HEK293 (cell line): ENCODE data around the gene HS3ST3A1.

Experiments used
- CTCF ChIP-seq: fragments of 450-650 bp; formaldehyde crosslinking; IDR thresholded peaks from 2 replicates; pipeline ENCODE4 v1.5.1; 2016; ENCODE audit warnings: missing biosample characterization, missing genetic modification characterization
- OVOL3 ChIP-seq: fragments of 450-650 bp; formaldehyde crosslinking; IDR thresholded peaks from 2 replicates; pipeline ENCODE4 v1.5.1; 2016; ENCODE audit warnings: missing biosample characterization, missing genetic modification characterization
- PRDM1 ChIP-seq: fragments of 450-650 bp; formaldehyde crosslinking; IDR thresholded peaks from 2 replicates; pipeline ENCODE4; 2016; ENCODE audit warnings: missing biosample characterization, missing genetic modification characterization
- ZNF248 ChIP-seq: fragments of 450-650 bp; formaldehyde crosslinking; IDR thresholded peaks from 2 replicates; pipeline ENCODE4 v1.5.1; 2017; ENCODE audit warnings: missing biosample characterization, missing genetic modification characterization
- ZNF501 ChIP-seq: fragments of 450-650 bp; formaldehyde crosslinking; IDR thresholded peaks from 2 replicates; pipeline ENCODE4 v1.5.1; 2016; ENCODE audit warnings: missing biosample characterization, missing genetic modification characterization
- ZSCAN18 ChIP-seq: fragments of 450-650 bp; formaldehyde crosslinking; IDR thresholded peaks from 2 replicates; pipeline ENCODE4 v1.5.1; 2016; ENCODE audit warnings: missing biosample characterization, missing genetic modification characterization
- TF ChIP-seq, protein P1 (sequence below): fragments of 450-650 bp; formaldehyde crosslinking; IDR thresholded peaks from 2 replicates; pipeline ENCODE4 v1.5.1; 2016; ENCODE audit warnings: missing biosample characterization, missing genetic modification characterization
- TF ChIP-seq, protein P2 (sequence below): sonication (generic); formaldehyde crosslinking; IDR thresholded peaks from 2 replicates; pipeline ENCODE4 v1.8.1; 2022; ENCODE audit warnings: mild to moderate bottlenecking, moderate library complexity, missing genetic modification reagents
- TF ChIP-seq, protein P3 (sequence below): fragments of 450-650 bp; formaldehyde crosslinking; conservative IDR thresholded peaks from 2 replicates; pipeline ENCODE4 v1.5.1; 2016; ENCODE audit warnings: low read depth, missing biosample characterization, missing genetic modification characterization

DNA sequence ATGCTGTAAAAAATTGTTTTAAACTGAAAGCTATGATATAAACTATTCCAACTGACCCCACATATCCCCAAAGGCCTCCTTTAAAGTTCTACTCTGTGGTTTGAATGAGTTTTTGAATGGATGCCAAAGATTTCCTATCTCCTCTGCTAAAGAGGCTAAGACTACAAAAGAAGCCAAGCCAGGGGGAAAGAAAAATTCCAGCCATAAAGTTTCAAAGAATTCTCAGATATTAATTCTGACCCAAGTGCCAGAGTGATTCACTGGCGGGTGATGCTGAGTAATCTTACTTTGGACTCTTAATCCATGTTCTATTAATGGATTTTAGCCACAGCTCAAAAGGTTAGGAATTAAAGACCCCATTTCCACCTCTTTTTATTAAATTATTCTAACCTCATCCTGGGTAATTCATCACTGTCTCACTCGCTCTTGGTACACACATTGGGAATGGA, 60.7 kb downstream of the HS3ST3A1 start:
- TF ChIP-seq CTCF (tag by site-specific recombination) (no peak), PRDM1 (no peak), ZSCAN18 (tag by site-specific recombination) (no peak), OVOL3 (tag by site-specific recombination) (no peak), ZNF501 (tag by site-specific recombination) (no peak), ZNF248 (tag by site-specific recombination) (no peak)
- TF ChIP-seq, protein P1, sequence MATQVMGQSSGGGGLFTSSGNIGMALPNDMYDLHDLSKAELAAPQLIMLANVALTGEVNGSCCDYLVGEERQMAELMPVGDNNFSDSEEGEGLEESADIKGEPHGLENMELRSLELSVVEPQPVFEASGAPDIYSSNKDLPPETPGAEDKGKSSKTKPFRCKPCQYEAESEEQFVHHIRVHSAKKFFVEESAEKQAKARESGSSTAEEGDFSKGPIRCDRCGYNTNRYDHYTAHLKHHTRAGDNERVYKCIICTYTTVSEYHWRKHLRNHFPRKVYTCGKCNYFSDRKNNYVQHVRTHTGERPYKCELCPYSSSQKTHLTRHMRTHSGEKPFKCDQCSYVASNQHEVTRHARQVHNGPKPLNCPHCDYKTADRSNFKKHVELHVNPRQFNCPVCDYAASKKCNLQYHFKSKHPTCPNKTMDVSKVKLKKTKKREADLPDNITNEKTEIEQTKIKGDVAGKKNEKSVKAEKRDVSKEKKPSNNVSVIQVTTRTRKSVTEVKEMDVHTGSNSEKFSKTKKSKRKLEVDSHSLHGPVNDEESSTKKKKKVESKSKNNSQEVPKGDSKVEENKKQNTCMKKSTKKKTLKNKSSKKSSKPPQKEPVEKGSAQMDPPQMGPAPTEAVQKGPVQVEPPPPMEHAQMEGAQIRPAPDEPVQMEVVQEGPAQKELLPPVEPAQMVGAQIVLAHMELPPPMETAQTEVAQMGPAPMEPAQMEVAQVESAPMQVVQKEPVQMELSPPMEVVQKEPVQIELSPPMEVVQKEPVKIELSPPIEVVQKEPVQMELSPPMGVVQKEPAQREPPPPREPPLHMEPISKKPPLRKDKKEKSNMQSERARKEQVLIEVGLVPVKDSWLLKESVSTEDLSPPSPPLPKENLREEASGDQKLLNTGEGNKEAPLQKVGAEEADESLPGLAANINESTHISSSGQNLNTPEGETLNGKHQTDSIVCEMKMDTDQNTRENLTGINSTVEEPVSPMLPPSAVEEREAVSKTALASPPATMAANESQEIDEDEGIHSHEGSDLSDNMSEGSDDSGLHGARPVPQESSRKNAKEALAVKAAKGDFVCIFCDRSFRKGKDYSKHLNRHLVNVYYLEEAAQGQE (tag by site-specific recombination): no peak
- TF ChIP-seq, protein P2, sequence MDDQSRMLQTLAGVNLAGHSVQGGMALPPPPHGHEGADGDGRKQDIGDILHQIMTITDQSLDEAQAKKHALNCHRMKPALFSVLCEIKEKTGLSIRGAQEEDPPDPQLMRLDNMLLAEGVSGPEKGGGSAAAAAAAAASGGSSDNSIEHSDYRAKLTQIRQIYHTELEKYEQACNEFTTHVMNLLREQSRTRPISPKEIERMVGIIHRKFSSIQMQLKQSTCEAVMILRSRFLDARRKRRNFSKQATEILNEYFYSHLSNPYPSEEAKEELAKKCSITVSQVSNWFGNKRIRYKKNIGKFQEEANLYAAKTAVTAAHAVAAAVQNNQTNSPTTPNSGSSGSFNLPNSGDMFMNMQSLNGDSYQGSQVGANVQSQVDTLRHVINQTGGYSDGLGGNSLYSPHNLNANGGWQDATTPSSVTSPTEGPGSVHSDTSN (CRISPR knock-in tag): no peak
- TF ChIP-seq, protein P3, sequence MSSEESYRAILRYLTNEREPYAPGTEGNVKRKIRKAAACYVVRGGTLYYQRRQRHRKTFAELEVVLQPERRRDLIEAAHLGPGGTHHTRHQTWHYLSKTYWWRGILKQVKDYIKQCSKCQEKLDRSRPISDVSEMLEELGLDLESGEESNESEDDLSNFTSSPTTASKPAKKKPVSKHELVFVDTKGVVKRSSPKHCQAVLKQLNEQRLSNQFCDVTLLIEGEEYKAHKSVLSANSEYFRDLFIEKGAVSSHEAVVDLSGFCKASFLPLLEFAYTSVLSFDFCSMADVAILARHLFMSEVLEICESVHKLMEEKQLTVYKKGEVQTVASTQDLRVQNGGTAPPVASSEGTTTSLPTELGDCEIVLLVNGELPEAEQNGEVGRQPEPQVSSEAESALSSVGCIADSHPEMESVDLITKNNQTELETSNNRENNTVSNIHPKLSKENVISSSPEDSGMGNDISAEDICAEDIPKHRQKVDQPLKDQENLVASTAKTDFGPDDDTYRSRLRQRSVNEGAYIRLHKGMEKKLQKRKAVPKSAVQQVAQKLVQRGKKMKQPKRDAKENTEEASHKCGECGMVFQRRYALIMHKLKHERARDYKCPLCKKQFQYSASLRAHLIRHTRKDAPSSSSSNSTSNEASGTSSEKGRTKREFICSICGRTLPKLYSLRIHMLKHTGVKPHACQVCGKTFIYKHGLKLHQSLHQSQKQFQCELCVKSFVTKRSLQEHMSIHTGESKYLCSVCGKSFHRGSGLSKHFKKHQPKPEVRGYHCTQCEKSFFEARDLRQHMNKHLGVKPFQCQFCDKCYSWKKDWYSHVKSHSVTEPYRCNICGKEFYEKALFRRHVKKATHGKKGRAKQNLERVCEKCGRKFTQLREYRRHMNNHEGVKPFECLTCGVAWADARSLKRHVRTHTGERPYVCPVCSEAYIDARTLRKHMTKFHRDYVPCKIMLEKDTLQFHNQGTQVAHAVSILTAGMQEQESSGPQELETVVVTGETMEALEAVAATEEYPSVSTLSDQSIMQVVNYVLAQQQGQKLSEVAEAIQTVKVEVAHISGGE: no peak
